WTC11 (cell line): ENCODE data around the gene RPH3AL.

Experiments used
- JUN ChIP-seq: sonication (generic); formaldehyde crosslinking; IDR thresholded peaks from 2 replicates; pipeline ENCODE4 v1.8.0; 2023; ENCODE audit warnings: mild to moderate bottlenecking, missing genetic modification reagents
- NFYB ChIP-seq: sonication (generic); formaldehyde crosslinking; conservative IDR thresholded peaks from 2 replicates; pipeline ENCODE4 v1.8.0; 2022; ENCODE audit warnings: low read depth, missing genetic modification reagents
- SP1 ChIP-seq: sonication (generic); formaldehyde crosslinking; conservative IDR thresholded peaks from 2 replicates; pipeline ENCODE4 v1.8.1; 2022; ENCODE audit warnings: missing genetic modification reagents
- TF ChIP-seq, protein P1 (sequence below): sonication (generic); formaldehyde crosslinking; IDR thresholded peaks from 2 replicates; pipeline ENCODE4 v1.8.1; 2023; ENCODE audit warnings: mild to moderate bottlenecking, missing genetic modification reagents
- TF ChIP-seq, protein P2 (sequence below): fragments of 200-600 bp; IDR thresholded peaks from 2 replicates; pipeline ENCODE4 v1.8.0; 2022; ENCODE audit warnings: antibody characterized with exemption

DNA sequence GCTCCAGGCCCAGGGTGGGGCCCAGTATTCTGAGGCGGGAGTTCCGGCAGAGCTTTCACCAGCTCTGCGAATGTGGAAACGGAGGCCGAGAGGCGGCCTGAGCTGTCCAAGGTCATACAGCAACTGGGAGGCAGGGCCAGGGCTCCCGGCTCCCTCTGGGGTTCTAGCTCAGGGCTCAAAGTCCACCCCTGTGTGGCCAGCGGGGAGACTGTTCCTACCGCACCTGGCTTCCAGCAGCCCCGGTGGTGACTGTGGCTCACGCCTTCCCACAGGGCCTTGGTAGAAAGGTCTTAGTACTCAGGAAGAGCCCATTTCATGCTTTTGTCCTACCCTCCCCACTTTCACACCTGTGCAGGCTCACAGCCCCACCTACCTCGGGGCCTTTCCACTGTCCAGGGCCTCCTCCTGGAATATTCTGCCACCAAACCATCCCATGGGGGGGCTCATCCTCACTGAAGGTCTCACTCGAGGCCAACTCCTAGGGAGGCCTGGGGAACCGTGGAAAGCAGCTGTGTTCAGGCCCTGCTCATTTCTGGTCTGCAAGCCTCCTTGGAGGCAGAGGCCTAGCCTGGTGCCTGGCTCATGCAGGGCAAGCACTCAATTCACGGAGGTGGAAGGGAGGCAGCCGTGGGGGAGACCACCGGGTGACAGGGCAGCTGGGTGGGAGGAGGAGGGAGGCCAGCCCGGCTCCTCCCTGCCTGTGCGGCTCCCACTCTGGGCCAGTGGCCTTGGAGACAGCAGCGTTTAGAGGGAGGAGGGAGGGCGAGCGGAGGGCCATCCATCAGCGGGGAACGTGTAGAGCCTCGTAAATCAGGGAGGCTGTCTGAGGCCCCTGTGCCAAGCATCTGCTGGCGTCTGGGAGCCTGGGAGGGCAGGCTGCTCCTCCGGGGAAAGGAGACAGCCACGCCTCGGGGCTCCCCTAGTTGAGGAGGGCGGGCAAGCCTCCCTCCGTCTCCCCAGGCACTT, 158.5 kb downstream of the RPH3AL start:
- TF ChIP-seq JUN (CRISPR knock-in tag) (no peak), NFYB (CRISPR knock-in tag) (no peak), SP1 (no peak)
- TF ChIP-seq, protein P1, sequence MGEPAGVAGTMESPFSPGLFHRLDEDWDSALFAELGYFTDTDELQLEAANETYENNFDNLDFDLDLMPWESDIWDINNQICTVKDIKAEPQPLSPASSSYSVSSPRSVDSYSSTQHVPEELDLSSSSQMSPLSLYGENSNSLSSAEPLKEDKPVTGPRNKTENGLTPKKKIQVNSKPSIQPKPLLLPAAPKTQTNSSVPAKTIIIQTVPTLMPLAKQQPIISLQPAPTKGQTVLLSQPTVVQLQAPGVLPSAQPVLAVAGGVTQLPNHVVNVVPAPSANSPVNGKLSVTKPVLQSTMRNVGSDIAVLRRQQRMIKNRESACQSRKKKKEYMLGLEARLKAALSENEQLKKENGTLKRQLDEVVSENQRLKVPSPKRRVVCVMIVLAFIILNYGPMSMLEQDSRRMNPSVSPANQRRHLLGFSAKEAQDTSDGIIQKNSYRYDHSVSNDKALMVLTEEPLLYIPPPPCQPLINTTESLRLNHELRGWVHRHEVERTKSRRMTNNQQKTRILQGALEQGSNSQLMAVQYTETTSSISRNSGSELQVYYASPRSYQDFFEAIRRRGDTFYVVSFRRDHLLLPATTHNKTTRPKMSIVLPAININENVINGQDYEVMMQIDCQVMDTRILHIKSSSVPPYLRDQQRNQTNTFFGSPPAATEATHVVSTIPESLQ (CRISPR knock-in tag): no peak
- TF ChIP-seq, protein P2, sequence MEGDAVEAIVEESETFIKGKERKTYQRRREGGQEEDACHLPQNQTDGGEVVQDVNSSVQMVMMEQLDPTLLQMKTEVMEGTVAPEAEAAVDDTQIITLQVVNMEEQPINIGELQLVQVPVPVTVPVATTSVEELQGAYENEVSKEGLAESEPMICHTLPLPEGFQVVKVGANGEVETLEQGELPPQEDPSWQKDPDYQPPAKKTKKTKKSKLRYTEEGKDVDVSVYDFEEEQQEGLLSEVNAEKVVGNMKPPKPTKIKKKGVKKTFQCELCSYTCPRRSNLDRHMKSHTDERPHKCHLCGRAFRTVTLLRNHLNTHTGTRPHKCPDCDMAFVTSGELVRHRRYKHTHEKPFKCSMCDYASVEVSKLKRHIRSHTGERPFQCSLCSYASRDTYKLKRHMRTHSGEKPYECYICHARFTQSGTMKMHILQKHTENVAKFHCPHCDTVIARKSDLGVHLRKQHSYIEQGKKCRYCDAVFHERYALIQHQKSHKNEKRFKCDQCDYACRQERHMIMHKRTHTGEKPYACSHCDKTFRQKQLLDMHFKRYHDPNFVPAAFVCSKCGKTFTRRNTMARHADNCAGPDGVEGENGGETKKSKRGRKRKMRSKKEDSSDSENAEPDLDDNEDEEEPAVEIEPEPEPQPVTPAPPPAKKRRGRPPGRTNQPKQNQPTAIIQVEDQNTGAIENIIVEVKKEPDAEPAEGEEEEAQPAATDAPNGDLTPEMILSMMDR: no peak
